ENCODE measurements around the gene MYO9B. TPM values are rescaled to one million over a fixed set of nuclear protein-coding genes. Genes with fewer than 3 reads are reported as not detected.

MYO9B gene
- total and polyA plus RNA-seq, 9 of the 15 experiments (the other 6 are each of a cell fraction or from before 2014, with no cell fraction given) = 2.4 to 77.6 (median 23.0) TPM

DNA sequence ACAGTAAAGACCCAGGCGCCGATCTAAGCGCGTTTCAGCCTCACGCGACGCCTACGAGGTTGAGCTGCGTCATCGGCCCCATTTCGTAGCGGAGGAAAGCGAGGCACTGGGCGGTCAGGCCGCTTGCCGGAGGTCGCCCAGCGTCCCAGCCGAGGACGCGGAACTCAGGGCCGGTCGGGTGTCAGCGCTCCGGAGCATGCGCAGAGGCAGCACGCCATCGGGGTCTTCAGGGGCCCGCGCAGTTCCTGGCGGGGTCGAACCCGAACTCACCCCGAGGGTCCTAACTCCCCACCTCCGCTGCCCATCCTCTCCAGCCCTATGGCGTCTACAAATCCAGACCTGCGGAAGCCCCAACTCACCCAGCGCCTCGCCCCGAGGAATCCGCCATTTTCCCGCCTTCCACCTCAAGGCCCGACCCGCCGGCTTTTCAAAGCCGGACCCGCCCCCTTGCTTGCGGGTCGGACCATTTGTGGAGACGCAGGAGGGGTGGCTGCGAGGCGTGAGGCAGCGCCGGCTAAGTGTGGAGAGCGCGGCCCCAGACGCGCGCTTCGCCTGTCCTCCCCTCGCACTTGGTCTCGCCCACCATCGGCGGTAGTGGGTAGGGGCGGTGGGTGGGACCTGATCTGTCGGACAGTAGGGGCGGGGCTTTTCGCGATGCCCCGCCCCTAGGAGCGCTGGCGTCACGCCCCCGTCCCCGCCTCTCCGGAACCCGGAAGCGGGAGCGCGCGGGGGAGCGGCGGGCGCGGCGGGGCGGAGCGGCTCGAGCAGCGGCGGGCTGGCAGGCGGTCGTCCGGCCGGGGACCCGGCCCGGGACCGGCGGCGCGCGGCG lies at the start of gene MYO9B, which contains the start of gene HAUS8 (continued):
- TF ChIP-seq, protein P1, sequence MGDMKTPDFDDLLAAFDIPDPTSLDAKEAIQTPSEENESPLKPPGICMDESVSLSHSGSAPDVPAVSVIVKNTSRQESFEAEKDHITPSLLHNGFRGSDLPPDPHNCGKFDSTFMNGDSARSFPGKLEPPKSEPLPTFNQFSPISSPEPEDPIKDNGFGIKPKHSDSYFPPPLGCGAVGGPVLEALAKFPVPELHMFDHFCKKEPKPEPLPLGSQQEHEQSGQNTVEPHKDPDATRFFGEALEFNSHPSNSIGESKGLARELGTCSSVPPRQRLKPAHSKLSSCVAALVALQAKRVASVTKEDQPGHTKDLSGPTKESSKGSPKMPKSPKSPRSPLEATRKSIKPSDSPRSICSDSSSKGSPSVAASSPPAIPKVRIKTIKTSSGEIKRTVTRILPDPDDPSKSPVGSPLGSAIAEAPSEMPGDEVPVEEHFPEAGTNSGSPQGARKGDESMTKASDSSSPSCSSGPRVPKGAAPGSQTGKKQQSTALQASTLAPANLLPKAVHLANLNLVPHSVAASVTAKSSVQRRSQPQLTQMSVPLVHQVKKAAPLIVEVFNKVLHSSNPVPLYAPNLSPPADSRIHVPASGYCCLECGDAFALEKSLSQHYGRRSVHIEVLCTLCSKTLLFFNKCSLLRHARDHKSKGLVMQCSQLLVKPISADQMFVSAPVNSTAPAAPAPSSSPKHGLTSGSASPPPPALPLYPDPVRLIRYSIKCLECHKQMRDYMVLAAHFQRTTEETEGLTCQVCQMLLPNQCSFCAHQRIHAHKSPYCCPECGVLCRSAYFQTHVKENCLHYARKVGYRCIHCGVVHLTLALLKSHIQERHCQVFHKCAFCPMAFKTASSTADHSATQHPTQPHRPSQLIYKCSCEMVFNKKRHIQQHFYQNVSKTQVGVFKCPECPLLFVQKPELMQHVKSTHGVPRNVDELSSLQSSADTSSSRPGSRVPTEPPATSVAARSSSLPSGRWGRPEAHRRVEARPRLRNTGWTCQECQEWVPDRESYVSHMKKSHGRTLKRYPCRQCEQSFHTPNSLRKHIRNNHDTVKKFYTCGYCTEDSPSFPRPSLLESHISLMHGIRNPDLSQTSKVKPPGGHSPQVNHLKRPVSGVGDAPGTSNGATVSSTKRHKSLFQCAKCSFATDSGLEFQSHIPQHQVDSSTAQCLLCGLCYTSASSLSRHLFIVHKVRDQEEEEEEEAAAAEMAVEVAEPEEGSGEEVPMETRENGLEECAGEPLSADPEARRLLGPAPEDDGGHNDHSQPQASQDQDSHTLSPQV (IDR thresholded peaks at IDR 0.05) = 0 out of 2 replicates have a peak, but pooled peaks have one; percentile 20
- TF ChIP-seq ZFP1 (CRISPR knock-in tag; IDR thresholded peaks at IDR 0.05) = no peak
- peak; percentile 42 to 61; a peak in 2 of 4 replicates for TF ChIP-seq SIX5 (IDR thresholded peaks at IDR 0.05; ENCODE audit: borderline replicate concordance in 1 of 2, insufficient read depth in 1 of 2, low read depth in 1 of 2, low read length in 2 of 2)
- peak; percentile 75; the same call in 1 of the 2 replicates for TF ChIP-seq JUN (IDR thresholded peaks at IDR 0.05; ENCODE audit: borderline replicate concordance, low read depth, low read length)
- TF ChIP-seq JUN (CRISPR knock-in tag; IDR thresholded peaks at IDR 0.05; ENCODE audit: borderline replicate concordance) = no peak
- no peak for TF ChIP-seq ZFPM2 (CRISPR knock-in tag; IDR thresholded peaks at IDR 0.05)
- peak; percentile 96 for TF ChIP-seq GTF2E2 (tag; IDR thresholded peaks at IDR 0.05)
- TF ChIP-seq, protein P2, sequence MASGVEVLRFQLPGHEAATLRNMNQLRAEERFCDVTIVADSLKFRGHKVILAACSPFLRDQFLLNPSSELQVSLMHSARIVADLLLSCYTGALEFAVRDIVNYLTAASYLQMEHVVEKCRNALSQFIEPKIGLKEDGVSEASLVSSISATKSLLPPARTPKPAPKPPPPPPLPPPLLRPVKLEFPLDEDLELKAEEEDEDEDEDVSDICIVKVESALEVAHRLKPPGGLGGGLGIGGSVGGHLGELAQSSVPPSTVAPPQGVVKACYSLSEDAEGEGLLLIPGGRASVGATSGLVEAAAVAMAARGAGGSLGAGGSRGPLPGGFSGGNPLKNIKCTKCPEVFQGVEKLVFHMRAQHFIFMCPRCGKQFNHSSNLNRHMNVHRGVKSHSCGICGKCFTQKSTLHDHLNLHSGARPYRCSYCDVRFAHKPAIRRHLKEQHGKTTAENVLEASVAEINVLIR (CRISPR knock-in tag; IDR thresholded peaks at IDR 0.05) = peak; percentile 33; the same call in 1 of the 2 replicates
- TF ChIP-seq GABPA (tag; conservative IDR thresholded peaks at IDR 0.05; ENCODE audit: low read depth) = peak; percentile 84
- TF ChIP-seq, protein P3, sequence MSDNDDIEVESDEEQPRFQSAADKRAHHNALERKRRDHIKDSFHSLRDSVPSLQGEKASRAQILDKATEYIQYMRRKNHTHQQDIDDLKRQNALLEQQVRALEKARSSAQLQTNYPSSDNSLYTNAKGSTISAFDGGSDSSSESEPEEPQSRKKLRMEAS (CRISPR knock-in tag; IDR thresholded peaks at IDR 0.05) = peak; percentile 89
- TF ChIP-seq, protein P4, sequence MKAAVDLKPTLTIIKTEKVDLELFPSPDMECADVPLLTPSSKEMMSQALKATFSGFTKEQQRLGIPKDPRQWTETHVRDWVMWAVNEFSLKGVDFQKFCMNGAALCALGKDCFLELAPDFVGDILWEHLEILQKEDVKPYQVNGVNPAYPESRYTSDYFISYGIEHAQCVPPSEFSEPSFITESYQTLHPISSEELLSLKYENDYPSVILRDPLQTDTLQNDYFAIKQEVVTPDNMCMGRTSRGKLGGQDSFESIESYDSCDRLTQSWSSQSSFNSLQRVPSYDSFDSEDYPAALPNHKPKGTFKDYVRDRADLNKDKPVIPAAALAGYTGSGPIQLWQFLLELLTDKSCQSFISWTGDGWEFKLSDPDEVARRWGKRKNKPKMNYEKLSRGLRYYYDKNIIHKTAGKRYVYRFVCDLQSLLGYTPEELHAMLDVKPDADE (conservative IDR thresholded peaks at IDR 0.05; ENCODE audit: control insufficient read depth, low read depth, low read length) = peak; percentile 51; the same call in 1 of the 2 replicates
- TF ChIP-seq CBX3 (IDR thresholded peaks at IDR 0.05; ENCODE audit: borderline replicate concordance in 1 of 2, low read length in 2 of 2) = no peak; a peak in 1 of 3 replicates
- TF ChIP-seq STAG1 (CRISPR knock-in tag; IDR thresholded peaks at IDR 0.05; ENCODE audit: borderline replicate concordance) = no peak
- TF ChIP-seq MXI1 (IDR thresholded peaks at IDR 0.05; ENCODE audit: low read depth, low read length) = peak; percentile 25; the same call in 1 of the 2 replicates
- TF ChIP-seq NFIC (IDR thresholded peaks at IDR 0.05) = 0 out of 2 replicates have a peak, but pooled peaks have one; percentile 23
- TF ChIP-seq TBP (optimal IDR thresholded peaks at IDR 0.05; ENCODE audit: low read depth, low read length) = peak; percentile 97
- TF ChIP-seq, protein P5, sequence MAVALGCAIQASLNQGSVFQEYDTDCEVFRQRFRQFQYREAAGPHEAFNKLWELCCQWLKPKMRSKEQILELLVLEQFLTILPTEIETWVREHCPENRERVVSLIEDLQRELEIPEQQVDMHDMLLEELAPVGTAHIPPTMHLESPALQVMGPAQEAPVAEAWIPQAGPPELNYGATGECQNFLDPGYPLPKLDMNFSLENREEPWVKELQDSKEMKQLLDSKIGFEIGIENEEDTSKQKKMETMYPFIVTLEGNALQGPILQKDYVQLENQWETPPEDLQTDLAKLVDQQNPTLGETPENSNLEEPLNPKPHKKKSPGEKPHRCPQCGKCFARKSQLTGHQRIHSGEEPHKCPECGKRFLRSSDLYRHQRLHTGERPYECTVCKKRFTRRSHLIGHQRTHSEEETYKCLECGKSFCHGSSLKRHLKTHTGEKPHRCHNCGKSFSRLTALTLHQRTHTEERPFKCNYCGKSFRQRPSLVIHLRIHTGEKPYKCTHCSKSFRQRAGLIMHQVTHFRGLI (CRISPR knock-in tag; IDR thresholded peaks at IDR 0.05) = no peak
- 0 out of 2 replicates have a peak, but pooled peaks have one; percentile 18 for TF ChIP-seq ZNF561 (CRISPR knock-in tag; conservative IDR thresholded peaks at IDR 0.05)
